Measurements from ENCODE around the gene CES3. TPM values are rescaled to one million over a fixed set of nuclear protein-coding genes. Genes with fewer than 3 reads are reported as not detected.

Gene CES3
- polyA plus RNA-seq, 1 donor (not counting 4 experiments of a cell fraction or from before 2014, with no cell fraction given): 1.5 TPM

DNA sequence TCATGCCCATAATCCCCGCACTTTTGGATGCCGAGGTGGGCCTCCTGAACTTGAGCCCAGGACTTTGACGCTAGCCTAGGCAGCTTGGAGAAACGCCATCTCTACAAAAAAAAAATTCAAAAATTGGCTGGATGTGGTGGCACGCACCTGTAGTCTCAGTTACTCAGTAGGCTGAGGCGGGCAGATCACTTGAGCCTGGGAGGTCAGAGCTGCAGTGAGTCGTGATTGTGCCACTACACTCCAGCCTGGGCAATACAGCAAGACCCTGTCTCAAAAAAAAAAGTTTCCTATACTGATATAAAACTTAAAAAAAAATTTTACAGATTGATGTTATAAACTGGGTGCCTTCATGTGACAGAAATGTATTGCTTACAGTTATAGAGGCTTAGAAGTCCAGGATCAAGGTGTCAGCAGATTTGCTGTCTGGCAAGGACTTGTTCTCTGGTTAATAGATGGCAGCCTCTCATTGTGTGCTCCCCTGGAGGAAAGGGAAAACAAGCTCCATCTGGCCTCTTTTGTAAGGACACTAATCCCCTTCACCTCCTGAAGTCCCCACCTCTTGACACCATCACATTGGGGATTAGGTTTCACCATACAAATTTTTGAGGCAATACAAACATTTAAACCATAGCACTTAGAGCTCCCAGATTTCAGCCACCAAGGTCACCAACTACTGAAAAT is 8.5 kb upstream of the CES3 start:
- no peaks in the 10 kb centered on the region for H3K36me3 ChIP-seq (ENCODE audit: control insufficient read depth in 2 of 2, extremely low read depth in 1 of 2, insufficient read depth in 2 of 2, low read length in 2 of 2)
- no peaks in the 10 kb centered on the region for H3K9me1 ChIP-seq (ENCODE audit: control insufficient read depth, extremely low read depth, insufficient read depth, low read length)
- no peaks in the 10 kb centered on the region for H4K20me1 ChIP-seq (ENCODE audit: control insufficient read depth, extremely low read depth, insufficient read depth, low read length)
- peaks cover 19% of the 10 kb centered on the region for H3K4me1 ChIP-seq (ENCODE audit: control insufficient read depth, extremely low read depth, insufficient read depth, low read length)
- FAIRE-seq (no peak), DNase-seq (ENCODE audit: low read depth, low spot score) (no peak)
- H3K9ac ChIP-seq (ENCODE audit: control insufficient read depth, extremely low read depth, insufficient read depth, low read length): no peak overlapping the region
- H3K27ac ChIP-seq (ENCODE audit: control insufficient read depth, insufficient read depth, low read length): no peak overlapping the region
- H3K4me2 ChIP-seq (ENCODE audit: control insufficient read depth, extremely low read depth, insufficient read depth, low read depth, low read length): no peak overlapping the region
- no peaks in the 10 kb centered on the region for H3K79me2 ChIP-seq (ENCODE audit: control insufficient read depth, insufficient read depth, low read length)
- H2AFZ ChIP-seq (ENCODE audit: control insufficient read depth, low read length): no peak overlapping the region
- H3K9me3 ChIP-seq (ENCODE audit: control insufficient read depth, low read depth, low read length): no peaks in the 10 kb centered on the region
- no peak for TF ChIP-seq EZH2 (IDR thresholded peaks at IDR 0.05; ENCODE audit: low read length)
- TF ChIP-seq, protein P1, sequence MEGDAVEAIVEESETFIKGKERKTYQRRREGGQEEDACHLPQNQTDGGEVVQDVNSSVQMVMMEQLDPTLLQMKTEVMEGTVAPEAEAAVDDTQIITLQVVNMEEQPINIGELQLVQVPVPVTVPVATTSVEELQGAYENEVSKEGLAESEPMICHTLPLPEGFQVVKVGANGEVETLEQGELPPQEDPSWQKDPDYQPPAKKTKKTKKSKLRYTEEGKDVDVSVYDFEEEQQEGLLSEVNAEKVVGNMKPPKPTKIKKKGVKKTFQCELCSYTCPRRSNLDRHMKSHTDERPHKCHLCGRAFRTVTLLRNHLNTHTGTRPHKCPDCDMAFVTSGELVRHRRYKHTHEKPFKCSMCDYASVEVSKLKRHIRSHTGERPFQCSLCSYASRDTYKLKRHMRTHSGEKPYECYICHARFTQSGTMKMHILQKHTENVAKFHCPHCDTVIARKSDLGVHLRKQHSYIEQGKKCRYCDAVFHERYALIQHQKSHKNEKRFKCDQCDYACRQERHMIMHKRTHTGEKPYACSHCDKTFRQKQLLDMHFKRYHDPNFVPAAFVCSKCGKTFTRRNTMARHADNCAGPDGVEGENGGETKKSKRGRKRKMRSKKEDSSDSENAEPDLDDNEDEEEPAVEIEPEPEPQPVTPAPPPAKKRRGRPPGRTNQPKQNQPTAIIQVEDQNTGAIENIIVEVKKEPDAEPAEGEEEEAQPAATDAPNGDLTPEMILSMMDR (optimal IDR thresholded peaks at IDR 0.05 in 1 of 3, IDR thresholded peaks at IDR 0.05 in 1 of 3, conservative IDR thresholded peaks at IDR 0.05 in 1 of 3; ENCODE audit: extremely low read depth in 1 of 3, insufficient read depth in 2 of 3, low read length in 3 of 3): no peak
- dilution Hi-C loops (cut with MboI; ENCODE audit: extremely low pct_ligation_motif_present, low sequenced_read_pairs): no loop called here
- no peak overlapping the region for H3K4me3 ChIP-seq (ENCODE audit: control insufficient read depth in 2 of 3, extremely low read depth in 1 of 3, insufficient read depth in 2 of 3, low read depth in 1 of 3, low read length in 3 of 3)
- H3K27me3 ChIP-seq (ENCODE audit: control insufficient read depth, extremely low read depth, insufficient read depth, low read length): no peaks in the 10 kb centered on the region

DNA sequence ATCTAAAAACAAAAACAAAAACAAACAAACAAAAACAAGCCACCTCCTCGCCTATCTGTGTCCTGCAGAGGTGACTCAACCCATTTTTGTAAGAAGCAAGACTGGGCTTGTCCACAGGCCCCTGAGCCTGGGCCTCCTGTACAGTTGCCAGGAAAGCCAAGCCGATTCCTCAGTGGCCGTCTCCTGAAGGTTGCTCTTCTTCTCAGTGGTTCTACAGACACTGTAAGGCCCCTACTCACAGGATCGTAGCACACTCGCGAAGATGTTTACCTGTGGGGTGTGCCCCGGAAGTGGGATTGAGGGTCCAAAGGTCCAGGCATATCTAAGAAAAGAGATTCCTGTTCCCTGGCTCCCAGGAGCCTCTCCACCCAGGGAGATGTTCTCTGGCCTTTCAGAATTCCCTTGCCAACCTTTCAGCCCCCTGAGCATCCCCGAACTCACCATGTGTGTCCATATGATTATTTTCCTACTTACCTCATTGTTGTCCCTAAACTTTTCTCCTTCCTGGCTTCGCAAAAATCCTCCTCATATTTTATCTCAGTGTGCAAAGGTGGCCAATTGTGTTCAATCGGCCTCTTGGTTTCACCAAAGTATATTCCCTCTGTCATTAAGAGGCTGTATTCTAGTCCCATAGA is 7.5 kb upstream of the CES3 start:
- Histone ChIP-seq H3K9me3 (ENCODE audit: control insufficient read depth, low read depth, low read length) (no peaks in the 10 kb centered on the region), H3K79me2 (ENCODE audit: control insufficient read depth, insufficient read depth, low read length) (no peaks in the 10 kb centered on the region), H3K4me3 (ENCODE audit: control insufficient read depth in 2 of 3, extremely low read depth in 1 of 3, insufficient read depth in 2 of 3, low read depth in 1 of 3, low read length in 3 of 3) (no peak overlapping the region), H3K27me3 (ENCODE audit: control insufficient read depth, extremely low read depth, insufficient read depth, low read length) (no peaks in the 10 kb centered on the region), H3K4me1 (ENCODE audit: control insufficient read depth, extremely low read depth, insufficient read depth, low read length) (peaks cover 16% of the 10 kb centered on the region), H3K9me1 (ENCODE audit: control insufficient read depth, extremely low read depth, insufficient read depth, low read length) (no peaks in the 10 kb centered on the region), H3K4me2 (ENCODE audit: control insufficient read depth, extremely low read depth, insufficient read depth, low read depth, low read length) (no peak overlapping the region), H2AFZ (ENCODE audit: control insufficient read depth, low read length) (peak overlapping the region; percentile 26), H3K27ac (ENCODE audit: control insufficient read depth, insufficient read depth, low read length) (no peak overlapping the region), H3K9ac (ENCODE audit: control insufficient read depth, extremely low read depth, insufficient read depth, low read length) (no peak overlapping the region), H4K20me1 (ENCODE audit: control insufficient read depth, extremely low read depth, insufficient read depth, low read length) (no peaks in the 10 kb centered on the region), H3K36me3 (ENCODE audit: control insufficient read depth in 2 of 2, extremely low read depth in 1 of 2, insufficient read depth in 2 of 2, low read length in 2 of 2) (no peaks in the 10 kb centered on the region)
- TF ChIP-seq, protein P1 (optimal IDR thresholded peaks at IDR 0.05 in 1 of 3, IDR thresholded peaks at IDR 0.05 in 1 of 3, conservative IDR thresholded peaks at IDR 0.05 in 1 of 3; ENCODE audit: extremely low read depth in 1 of 3, insufficient read depth in 2 of 3, low read length in 3 of 3): no peak
- TF ChIP-seq EZH2 (IDR thresholded peaks at IDR 0.05; ENCODE audit: low read length): no peak
- FAIRE-seq (no peak), DNase-seq (ENCODE audit: low read depth, low spot score) (no peak)
- dilution Hi-C loops (cut with MboI; ENCODE audit: extremely low pct_ligation_motif_present, low sequenced_read_pairs): no loop called here

All from keratinocyte (primary cell).